Endothelial cell of umbilical vein (primary cell): ENCODE results near the gene HCN2.

Experiments
- EZH2 ChIP-seq: IDR thresholded peaks from 2 replicates; pipeline ENCODE4 v1.6.1; 2012; ENCODE audit warnings: borderline replicate concordance, low read depth, mild to moderate bottlenecking, moderate library complexity, low read length, inconsistent platforms; ENCODE audit not compliant: severe bottlenecking
- POLR2A ChIP-seq: IDR thresholded peaks from 2 replicates; pipeline ENCODE4 v1.6.1; 2012; ENCODE audit warnings: low read depth, mild to moderate bottlenecking, control low read depth, low read length
- POLR2AphosphoS5 ChIP-seq: IDR thresholded peaks from 2 replicates; pipeline ENCODE4 v1.6.1; 2012; ENCODE audit warnings: low read depth, mild to moderate bottlenecking, control low read depth, low read length, moderate library complexity; ENCODE audit not compliant: insufficient read depth
- TF ChIP-seq, protein P1 (sequence below), 2 donors: IDR thresholded peaks; 1 replicate in 1 of 2; 2 replicates in 1 of 2; pipeline ENCODE4 v1.5.1; 2011; ENCODE audit warnings: low read length in 2 of 2, mild to moderate bottlenecking in 2 of 2, moderate library complexity in 2 of 2, control low read depth in 1 of 2, inconsistent platforms in 1 of 2, low read depth in 1 of 2; ENCODE audit not compliant: insufficient read depth in 1 of 2; ENCODE audit errors: extremely low read depth in 1 of 2
- TF ChIP-seq, protein P2 (sequence below): IDR thresholded peaks from 2 replicates; pipeline ENCODE4 v1.6.1; 2011; ENCODE audit not compliant: insufficient read depth, insufficient read length

DNA sequence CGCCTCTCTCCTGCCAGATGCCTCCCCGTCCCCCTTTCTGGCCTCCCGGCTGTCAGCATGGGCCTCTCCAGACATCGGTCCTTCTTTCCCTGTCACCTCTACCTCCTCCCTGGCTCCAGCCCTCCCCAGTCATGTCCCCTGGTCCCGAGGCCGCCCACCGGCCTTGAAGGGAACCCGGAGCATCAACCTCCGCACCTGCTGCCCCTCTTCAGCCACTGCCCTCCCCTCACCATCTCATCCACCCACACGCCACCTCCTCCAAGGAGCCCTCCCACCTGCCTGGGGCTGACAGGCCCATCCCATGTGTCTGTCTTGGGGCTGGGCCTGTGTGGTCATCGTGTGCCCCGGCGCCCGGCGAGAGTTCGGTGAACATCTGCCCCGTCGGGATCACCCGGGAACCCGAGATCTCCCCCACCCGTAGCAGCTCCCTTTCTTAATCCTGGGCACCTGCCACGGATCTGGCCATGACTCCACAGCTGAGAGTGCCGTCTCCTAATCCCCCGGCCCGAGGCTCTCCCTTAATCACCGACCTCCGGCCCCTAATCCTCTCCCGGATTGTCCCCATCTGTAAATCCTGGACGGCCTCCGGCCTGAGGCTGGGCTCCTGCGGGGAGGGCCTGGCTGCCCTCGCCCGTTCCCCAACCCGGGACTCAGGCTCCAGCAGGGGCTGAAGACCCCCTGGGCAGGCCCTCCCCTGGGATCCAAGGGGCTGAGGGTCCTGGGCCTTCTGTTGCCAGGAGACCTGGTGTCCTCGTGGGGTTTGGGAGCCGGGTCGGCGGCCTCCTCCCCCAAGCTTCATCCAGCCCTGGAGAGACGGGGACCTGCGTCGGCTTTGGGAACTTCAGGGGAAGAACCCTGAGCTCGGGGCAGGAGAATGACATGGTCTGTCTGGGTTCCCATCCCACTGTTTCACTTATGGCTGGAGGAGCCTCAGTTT is 5.9 kb downstream of the HCN2 start:
- TF ChIP-seq, protein P1, sequence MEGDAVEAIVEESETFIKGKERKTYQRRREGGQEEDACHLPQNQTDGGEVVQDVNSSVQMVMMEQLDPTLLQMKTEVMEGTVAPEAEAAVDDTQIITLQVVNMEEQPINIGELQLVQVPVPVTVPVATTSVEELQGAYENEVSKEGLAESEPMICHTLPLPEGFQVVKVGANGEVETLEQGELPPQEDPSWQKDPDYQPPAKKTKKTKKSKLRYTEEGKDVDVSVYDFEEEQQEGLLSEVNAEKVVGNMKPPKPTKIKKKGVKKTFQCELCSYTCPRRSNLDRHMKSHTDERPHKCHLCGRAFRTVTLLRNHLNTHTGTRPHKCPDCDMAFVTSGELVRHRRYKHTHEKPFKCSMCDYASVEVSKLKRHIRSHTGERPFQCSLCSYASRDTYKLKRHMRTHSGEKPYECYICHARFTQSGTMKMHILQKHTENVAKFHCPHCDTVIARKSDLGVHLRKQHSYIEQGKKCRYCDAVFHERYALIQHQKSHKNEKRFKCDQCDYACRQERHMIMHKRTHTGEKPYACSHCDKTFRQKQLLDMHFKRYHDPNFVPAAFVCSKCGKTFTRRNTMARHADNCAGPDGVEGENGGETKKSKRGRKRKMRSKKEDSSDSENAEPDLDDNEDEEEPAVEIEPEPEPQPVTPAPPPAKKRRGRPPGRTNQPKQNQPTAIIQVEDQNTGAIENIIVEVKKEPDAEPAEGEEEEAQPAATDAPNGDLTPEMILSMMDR (IDR thresholded peaks at IDR 0.05; ENCODE audit: extremely low read depth in 1 of 2, insufficient read depth in 1 of 2, low read depth in 1 of 2, low read length in 2 of 2) = no peak
- TF ChIP-seq EZH2 = no peak
- TF ChIP-seq POLR2A = no peak
- no peak for TF ChIP-seq POLR2AphosphoS5
- TF ChIP-seq, protein P2, sequence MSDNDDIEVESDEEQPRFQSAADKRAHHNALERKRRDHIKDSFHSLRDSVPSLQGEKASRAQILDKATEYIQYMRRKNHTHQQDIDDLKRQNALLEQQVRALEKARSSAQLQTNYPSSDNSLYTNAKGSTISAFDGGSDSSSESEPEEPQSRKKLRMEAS = no peak
